Activated T-helper 17 cell treated with anti-CD3 and anti-CD28 coated beads, Interleukin-2, amount 50 U/mL, for 72 hours (primary cell): ENCODE data around the gene EPG5. TPM values are rescaled to one million over a fixed set of nuclear protein-coding genes. Genes with fewer than 3 reads are reported as not detected.
A peak's percentile ranks its signal among the peaks of the same experiment; 100 is the strongest.

Source experiments
- ATAC-seq: fragments of 150-1000 bp; cut with Tn5 transposase; replicated peaks from 2 replicates; pipeline ENCODE4 v1.10.0; 2021; ENCODE audit warnings: mild to moderate bottlenecking, moderate library complexity
- H3K27ac Mint-ChIP-seq: one replicate; pipeline ENCODE4 v1.8.0; 2022; ENCODE audit warnings: mixed read lengths
- H3K27me3 Mint-ChIP-seq: one replicate; pipeline ENCODE4 v1.8.0; 2022; ENCODE audit warnings: mixed read lengths
- H3K36me3 Mint-ChIP-seq: one replicate; pipeline ENCODE4 v1.8.0; 2022; ENCODE audit warnings: low read depth, mild to moderate bottlenecking, mixed read lengths
- H3K4me1 Mint-ChIP-seq: one replicate; pipeline ENCODE4 v1.8.0; 2022; ENCODE audit warnings: mixed read lengths
- H3K4me3 Mint-ChIP-seq: one replicate; pipeline ENCODE4 v1.8.0; 2022; ENCODE audit warnings: mild to moderate bottlenecking, mixed read lengths
- H3K9me3 Mint-ChIP-seq: one replicate; pipeline ENCODE4 v1.8.0; 2022; ENCODE audit warnings: mixed read lengths
- total RNA-seq, 2 donors: library from RNA; stranded (reverse); gene quantifications; one replicate each; pipeline ENCODE4 v1.2.3, GENCODE V29; 2022

Gene EPG5
- total RNA-seq, 2 donors from 2014 or later = 22.9 to 24.0 TPM

DNA sequence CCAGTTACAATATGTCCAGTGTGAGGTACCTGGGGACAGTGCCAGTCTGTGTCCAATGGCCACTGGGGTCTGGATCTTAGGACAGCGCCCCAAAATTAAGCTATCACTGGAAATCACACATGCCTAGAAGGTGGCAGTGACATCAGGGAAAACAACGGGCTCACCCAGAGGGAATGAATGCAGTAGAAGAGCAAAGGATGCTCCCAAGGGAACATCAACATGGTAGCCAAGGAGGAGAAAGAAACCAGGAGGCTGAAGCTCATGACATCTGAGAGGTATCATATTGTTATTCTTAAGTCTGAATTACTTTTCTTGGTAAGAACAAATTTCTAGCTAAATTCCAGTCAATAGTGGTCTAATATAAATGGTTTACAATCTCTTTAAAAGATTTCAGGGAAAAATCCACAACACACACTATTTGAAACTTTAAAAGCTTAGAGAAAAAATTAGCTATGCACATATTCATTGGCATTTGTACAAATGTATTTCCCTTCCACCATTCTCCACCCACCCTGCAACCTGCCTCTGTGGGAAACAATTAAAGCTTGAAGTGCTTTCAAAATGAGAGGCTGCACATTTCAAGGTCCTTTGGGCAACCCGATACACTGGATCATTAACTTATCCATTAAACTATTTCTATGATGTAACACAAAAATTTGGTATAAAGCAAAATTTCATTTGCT, 86.1 kb downstream of the EPG5 start:
- Mint-ChIP-seq H3K36me3 (peaks cover 87% of the 10 kb centered on the region), H3K27ac (no peak overlapping the region), H3K27me3 (no peaks in the 10 kb centered on the region), H3K4me1 (peaks cover 6% of the 10 kb centered on the region), H3K9me3 (no peaks in the 10 kb centered on the region), H3K4me3 (no peak overlapping the region)
- no peak for ATAC-seq

DNA sequence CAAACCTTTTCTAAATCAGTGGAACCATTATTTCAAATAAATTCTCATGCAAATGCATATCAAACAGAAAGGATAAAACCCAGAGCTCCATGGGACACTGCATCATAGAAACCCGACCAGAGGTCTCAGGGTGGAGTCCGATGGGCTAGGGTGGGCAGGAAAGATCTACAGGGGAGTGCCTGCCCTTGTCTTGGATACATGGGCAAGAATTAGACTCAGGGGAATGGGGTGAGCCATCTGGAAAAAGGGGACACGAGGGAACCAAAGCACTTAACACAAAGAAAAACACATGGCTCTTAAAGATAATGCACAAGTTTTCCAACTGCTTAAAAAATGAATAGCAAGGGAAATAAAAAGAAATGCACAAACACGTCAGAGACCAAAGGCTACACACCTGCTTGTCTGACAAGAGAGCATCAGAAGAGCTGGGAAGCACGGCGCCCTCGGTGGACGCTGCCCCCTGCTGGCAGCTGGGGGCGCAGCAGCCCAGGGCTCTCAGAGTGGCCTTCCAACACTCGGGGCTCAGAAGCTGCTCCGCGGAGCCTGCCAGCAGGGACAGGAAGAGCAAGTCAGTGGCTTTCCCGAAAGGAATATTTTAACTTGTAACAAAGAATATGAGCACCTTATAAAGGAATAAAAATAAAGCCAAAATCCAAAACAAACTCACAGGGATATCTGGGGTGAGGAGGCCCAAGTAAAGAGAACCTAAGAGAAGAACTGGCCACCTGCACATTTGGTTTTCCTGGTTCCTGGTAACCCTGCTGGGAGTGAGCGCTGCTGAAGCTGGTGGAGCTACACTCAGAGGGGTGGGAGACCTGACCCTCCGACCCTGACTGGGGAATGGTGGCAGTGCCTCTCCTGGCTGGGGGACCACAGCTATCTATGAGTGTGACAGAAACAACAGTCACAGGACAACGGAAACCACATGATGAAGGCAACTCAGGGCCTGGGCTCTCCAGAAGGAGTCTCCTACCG, 87.2 kb downstream of the EPG5 start:
- H3K27me3 Mint-ChIP-seq = no peaks in the 10 kb centered on the region
- no peak overlapping the region for H3K4me3 Mint-ChIP-seq
- ATAC-seq = peak; percentile 78
- peaks cover 12% of the 10 kb centered on the region for H3K4me1 Mint-ChIP-seq
- peaks cover 91% of the 10 kb centered on the region for H3K36me3 Mint-ChIP-seq
- no peaks in the 10 kb centered on the region for H3K9me3 Mint-ChIP-seq
- H3K27ac Mint-ChIP-seq = no peak overlapping the region

DNA sequence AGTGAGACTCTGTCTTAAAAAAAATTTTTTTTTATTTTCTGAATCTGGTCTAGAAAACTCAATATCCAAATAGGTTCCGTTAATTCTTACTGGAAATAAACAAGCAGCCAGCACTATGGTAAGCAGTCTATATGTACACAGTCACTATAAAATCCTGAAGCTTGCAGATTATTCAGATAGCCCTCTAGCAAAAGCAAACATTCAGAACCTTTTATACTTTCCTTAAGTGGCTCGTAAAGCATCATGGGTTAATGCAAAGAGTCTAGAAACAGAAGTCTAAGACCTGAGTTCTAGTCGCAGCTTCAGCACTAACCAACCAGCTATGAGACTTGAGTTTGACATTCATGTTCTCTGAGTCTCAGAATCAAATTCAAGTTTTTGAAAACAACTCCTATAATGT, 89.7 kb downstream of the EPG5 start:
- Mint-ChIP-seq H3K27ac (no peak overlapping the region), H3K4me3 (no peak overlapping the region), H3K27me3 (no peaks in the 10 kb centered on the region), H3K36me3 (peaks cover 91% of the 10 kb centered on the region), H3K9me3 (no peaks in the 10 kb centered on the region), H3K4me1 (peaks cover 28% of the 10 kb centered on the region)
- ATAC-seq = no peak

DNA sequence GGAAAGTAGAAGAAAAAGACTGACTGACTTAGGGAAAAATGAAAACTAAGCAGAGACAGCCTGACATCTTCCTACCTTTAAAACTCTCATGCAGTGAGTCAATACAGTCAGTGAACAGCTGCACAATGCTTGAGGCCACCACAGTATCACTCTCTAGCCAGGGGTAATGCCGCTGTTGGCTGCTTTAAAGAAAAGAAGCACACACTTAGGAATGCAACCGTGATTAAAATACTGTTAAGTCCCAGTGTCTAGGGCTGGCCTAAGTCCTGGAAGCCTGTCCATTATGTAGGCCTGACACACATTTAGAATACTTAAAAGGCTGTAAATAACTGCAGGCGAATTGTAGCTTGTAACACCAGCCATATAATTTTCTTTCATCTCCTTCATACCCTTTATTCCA, 91.0 kb downstream of the EPG5 start:
- Mint-ChIP-seq H3K27me3 (no peaks in the 10 kb centered on the region), H3K27ac (no peak overlapping the region), H3K4me1 (peaks cover 35% of the 10 kb centered on the region), H3K9me3 (no peaks in the 10 kb centered on the region), H3K36me3 (peaks cover 91% of the 10 kb centered on the region), H3K4me3 (no peak overlapping the region)
- no peak for ATAC-seq

DNA sequence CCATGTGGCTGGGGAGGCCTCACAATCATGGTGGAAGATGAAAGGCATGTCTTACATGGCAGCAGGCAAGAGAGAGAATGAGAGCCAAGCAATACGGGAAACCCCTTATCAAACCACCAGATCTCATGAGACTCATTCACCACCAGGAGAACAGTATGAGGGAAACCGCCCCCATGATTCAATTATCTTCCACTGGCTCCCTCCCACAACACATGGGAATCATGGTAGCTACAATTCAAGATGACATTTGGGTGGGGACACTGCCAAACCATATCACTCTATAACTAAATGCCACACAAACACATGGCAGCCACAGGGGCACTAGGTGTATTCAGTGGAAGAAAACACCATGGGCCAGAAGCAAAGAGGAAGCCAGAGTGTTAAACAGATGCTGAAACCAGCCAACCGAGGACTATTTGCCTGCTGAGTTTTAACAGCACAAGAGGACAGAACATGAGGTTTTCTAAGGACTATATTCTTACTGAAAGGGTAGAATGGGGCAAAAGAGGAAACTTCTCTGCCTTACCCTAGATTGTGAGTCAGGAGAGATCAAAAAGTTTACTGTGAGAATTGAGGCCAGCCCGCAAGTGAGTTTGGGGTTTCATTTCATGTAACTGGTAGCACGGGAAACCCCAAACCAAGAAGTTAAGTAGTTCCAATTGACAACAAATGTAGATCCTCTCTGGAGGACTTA, 92.5 kb downstream of the EPG5 start:
- Mint-ChIP-seq H3K4me1 (peaks cover 36% of the 10 kb centered on the region), H3K27ac (peak overlapping the region; percentile 90), H3K27me3 (no peaks in the 10 kb centered on the region), H3K9me3 (no peaks in the 10 kb centered on the region), H3K4me3 (peak overlapping the region; percentile 58), H3K36me3 (peaks cover 91% of the 10 kb centered on the region)
- ATAC-seq = peak; percentile 89

DNA sequence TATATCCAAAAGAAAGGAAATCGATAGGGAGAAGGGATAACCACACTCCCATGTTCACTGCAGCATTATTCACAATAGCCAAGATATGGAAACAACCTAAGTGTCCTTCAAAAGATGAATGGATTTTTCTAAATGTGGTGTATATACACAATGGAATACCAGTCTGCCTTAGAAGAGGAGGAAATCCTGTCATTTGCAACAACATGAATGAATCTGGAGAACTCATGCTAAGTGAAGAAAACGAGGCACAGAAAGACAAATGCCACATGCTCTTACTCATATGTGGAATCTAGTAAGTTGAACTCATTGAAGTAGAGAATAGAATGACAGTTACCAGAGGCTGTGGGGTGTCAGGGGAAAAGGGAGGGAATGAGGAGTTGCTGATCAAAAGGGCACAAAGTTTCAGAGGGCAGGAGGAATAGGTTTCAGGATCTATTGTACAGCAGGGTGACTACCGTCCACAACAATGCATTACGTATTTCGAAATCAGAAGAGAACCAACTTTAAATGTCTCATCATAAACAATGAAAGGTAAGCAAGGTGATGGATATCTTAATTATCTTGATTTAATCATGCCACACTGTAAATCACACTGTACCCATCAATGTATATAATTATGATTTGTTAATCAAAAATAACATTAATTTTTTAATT, 95.6 kb downstream of the EPG5 start:
- no peaks in the 10 kb centered on the region for H3K27me3 Mint-ChIP-seq
- peak; percentile 4 for ATAC-seq
- no peak overlapping the region for H3K27ac Mint-ChIP-seq
- H3K4me1 Mint-ChIP-seq = peaks cover 34% of the 10 kb centered on the region
- peaks cover 93% of the 10 kb centered on the region for H3K36me3 Mint-ChIP-seq
- H3K9me3 Mint-ChIP-seq = no peaks in the 10 kb centered on the region
- no peak overlapping the region for H3K4me3 Mint-ChIP-seq

DNA sequence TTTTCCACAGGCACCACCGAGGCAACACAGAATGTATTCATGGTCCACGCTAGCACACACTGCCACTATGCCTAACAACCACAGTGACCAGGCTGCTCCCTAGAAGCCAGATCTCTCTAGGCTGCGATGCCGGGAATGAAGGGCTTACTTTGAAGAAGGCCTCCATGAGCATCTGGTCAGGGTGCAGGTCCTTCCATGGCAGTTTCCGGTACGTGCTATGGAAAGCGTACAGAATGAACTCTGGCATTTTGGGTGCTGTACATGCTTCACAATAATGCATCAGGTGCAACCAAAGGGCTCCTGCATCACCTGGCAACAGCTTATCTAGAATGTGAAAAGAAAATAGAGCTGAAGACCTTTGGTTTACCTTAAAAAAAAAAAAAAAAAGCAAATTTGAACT, 96.7 kb downstream of the EPG5 start:
- Mint-ChIP-seq H3K9me3 (no peaks in the 10 kb centered on the region), H3K36me3 (peaks cover 95% of the 10 kb centered on the region), H3K27me3 (no peaks in the 10 kb centered on the region), H3K4me3 (no peak overlapping the region), H3K27ac (no peak overlapping the region), H3K4me1 (peaks cover 32% of the 10 kb centered on the region)
- no peak for ATAC-seq

DNA sequence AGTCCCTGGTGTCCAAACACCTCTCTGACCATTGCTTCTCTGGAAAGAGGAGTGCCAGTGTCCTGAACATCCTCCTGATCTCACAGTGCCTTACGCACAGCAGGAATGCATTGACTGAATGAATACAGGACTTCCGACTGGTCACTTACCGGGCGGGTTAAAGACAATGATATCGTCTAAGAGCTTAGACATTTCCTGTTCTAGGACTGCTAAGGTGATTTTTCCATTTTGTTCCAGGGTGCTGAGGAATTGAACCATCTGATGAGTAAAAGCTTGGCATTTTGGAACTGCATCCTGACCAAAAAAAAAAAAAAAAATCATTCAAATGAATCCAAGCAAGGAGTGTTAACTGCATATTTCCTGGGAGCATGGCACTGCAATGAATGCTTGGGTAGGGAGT, 101.7 kb downstream of the EPG5 start:
- no peak for ATAC-seq
- H3K27ac Mint-ChIP-seq = no peak overlapping the region
- no peaks in the 10 kb centered on the region for H3K27me3 Mint-ChIP-seq
- H3K9me3 Mint-ChIP-seq = no peaks in the 10 kb centered on the region
- no peak overlapping the region for H3K4me3 Mint-ChIP-seq
- H3K4me1 Mint-ChIP-seq = peaks cover 16% of the 10 kb centered on the region
- peaks cover 97% of the 10 kb centered on the region for H3K36me3 Mint-ChIP-seq

DNA sequence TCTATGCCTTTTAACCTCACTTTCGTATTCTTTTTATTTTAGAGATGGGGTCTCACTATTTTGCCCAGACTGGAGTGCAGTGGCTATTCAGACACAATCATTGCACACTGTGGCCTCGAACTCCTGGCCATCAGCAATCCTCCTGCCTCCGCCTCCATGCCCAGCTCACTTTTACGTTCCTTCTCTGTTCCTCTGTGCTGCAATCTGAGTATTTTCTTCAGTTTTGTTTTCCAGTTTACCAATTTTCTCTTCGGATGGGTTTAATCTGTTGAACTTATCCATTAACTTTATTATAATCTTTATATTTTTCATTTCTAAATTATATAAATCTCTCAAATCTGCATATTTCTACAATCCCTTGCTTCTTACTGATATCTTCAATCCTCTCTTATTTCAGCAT, 103.0 kb downstream of the EPG5 start:
- Mint-ChIP-seq H3K4me3 (no peak overlapping the region), H3K27me3 (no peaks in the 10 kb centered on the region), H3K4me1 (peaks cover 13% of the 10 kb centered on the region), H3K9me3 (no peaks in the 10 kb centered on the region), H3K27ac (peak overlapping the region; percentile 4), H3K36me3 (peaks cover 97% of the 10 kb centered on the region)
- no peak for ATAC-seq

DNA sequence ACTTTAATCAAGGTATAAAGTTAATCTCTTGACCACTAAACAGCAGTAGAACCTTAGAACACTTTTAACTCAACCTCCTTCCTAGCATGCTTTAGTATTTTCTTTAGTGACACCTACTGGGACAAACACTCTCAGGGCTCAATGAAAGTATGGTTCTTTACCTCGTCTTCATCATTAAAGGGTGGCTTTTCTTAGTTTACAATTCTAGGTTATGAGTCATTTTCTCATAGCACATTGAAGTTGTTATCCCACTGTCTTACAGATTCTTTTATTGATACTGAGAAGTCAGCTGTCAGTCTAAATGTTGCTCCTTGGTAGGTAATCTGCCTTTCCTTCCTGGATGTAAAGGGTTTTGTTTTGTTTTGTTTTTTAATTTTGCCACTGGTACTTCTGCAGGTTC, 103.7 kb downstream of the EPG5 start:
- Mint-ChIP-seq H3K9me3 (no peaks in the 10 kb centered on the region), H3K4me1 (peaks cover 13% of the 10 kb centered on the region), H3K36me3 (peaks cover 100% of the 10 kb centered on the region), H3K27me3 (no peaks in the 10 kb centered on the region), H3K4me3 (no peak overlapping the region), H3K27ac (peak overlapping the region; percentile 4)
- peak; percentile 90 for ATAC-seq

DNA sequence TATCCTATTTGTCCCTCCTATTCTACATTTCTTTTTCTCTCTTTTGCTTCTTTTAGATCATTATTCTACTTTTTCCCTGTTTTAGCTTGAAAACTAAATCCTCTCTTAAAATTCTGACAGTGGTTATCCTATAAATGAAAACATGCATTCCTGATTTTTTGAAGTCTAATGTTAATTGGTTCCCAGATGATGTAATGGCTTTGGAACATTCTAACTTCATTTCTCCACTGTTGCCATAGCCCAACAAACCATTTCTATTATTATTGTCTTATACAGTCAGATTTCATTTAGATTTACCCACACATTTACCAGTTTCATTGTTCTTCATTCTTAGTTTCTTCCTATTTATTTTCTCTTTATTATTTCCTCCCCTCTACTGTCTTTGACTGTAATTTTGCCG, 105.2 kb downstream of the EPG5 start:
- Mint-ChIP-seq H3K4me1 (peaks cover 13% of the 10 kb centered on the region), H3K9me3 (no peaks in the 10 kb centered on the region), H3K36me3 (peaks cover 100% of the 10 kb centered on the region), H3K4me3 (no peak overlapping the region), H3K27ac (no peak overlapping the region), H3K27me3 (no peaks in the 10 kb centered on the region)
- ATAC-seq = no peak

DNA sequence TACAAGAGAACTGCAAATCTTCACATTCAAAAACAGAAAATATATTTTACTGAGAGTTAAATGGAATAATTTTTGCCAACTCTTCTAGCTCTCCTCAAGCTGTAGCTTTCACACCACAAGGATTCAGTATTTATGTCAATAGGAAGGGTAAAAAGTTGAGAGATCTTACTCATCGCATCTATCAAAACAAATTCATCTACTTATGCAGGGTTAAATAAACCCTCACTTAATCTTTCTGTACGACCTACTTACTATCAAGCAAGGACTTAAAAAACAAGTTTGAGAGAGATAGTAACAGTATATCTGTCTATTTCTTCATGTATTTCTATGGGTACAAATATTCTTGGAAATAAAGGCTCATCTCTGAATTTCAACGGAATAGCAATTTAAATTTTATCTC, 106.2 kb downstream of the EPG5 start:
- Mint-ChIP-seq H3K4me1 (peaks cover 13% of the 10 kb centered on the region), H3K27me3 (no peaks in the 10 kb centered on the region), H3K9me3 (no peaks in the 10 kb centered on the region), H3K27ac (no peak overlapping the region), H3K4me3 (no peak overlapping the region), H3K36me3 (peaks cover 100% of the 10 kb centered on the region)
- no peak for ATAC-seq

DNA sequence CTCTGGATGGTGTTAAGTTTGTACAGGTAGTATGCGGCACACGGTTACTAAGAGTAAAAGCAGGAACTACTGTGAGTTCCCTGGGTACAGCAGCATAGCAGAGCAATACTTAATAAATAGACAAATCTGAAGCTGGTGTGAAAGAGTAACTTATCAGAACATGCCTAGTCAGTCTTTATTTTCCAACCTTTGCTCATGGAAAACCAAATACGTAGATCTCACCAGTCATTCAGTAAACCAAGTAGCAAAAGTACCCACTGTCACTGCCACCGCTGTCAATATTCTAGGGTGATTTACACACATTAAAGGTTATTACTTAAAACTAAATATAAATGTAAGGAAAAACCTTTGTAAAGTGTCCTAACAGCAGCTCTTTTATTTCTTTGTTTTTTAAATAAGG, 106.6 kb downstream of the EPG5 start:
- no peak overlapping the region for H3K4me3 Mint-ChIP-seq
- H3K9me3 Mint-ChIP-seq = no peaks in the 10 kb centered on the region
- peaks cover 100% of the 10 kb centered on the region for H3K36me3 Mint-ChIP-seq
- ATAC-seq = no peak
- peaks cover 13% of the 10 kb centered on the region for H3K4me1 Mint-ChIP-seq
- no peaks in the 10 kb centered on the region for H3K27me3 Mint-ChIP-seq
- H3K27ac Mint-ChIP-seq = no peak overlapping the region

DNA sequence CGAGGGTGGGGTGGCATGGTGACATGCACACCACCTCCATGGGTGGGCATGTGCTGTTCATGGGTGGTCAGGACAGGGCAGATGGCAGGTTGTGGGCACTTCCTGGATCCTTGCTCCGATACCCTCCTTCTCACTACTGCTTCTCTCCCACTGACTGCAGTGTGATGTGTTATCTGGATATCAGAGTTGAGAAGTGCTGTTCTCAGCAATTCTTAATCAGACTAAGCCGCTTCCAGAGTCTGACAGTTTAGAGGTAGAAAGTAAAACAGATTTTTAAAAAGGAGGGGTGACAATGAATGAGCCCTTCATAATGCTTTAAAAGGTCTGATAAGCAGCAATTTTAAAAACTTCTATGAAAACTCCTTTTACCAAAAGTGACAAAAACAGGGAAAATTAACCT, 107.8 kb downstream of the EPG5 start:
- peak overlapping the region; percentile 59 for H3K27ac Mint-ChIP-seq
- H3K4me3 Mint-ChIP-seq = no peak overlapping the region

More for the DNA sequence above, 107.8 kb downstream of the EPG5 start:
- H3K36me3 Mint-ChIP-seq = peaks cover 100% of the 10 kb centered on the region
- H3K9me3 Mint-ChIP-seq = no peaks in the 10 kb centered on the region
- H3K4me1 Mint-ChIP-seq = peaks cover 10% of the 10 kb centered on the region
- no peaks in the 10 kb centered on the region for H3K27me3 Mint-ChIP-seq
- no peak for ATAC-seq
